Heart left ventricle (tissue), 13 donors: ENCODE data around the gene LLGL2.

ENCODE experiments used
- CTCF ChIP-seq, 12 donors: fragments of 200-600 bp; sonication (generic) in 4 of 12; IDR thresholded peaks; one replicate each; pipeline versions ENCODE4 v1.5.0 to v1.8.0; 2018 to 2022; ENCODE audit warnings: antibody characterized with exemption in 12 of 12, mild to moderate bottlenecking in 5 of 12
- POLR2A ChIP-seq, 2 donors: fragments of 450-650 bp; IDR thresholded peaks; one replicate each; pipeline ENCODE4 v1.6.1; 2017; ENCODE audit warnings: antibody characterized with exemption in 2 of 2, mild to moderate bottlenecking in 2 of 2, moderate library complexity in 2 of 2
- donor health status: ischemic (EF 13 %, LVEDD 7.1; RV severe dilation, severe dysfunction).
- donor health status: DM: no; HTN: yes; CAD: no.
- donor health status: DM: no; HTN: no; CAD: no.
- donor health status: ischemic (EF 25% LVEDD 6.9; RV normal size, moderate dysfunction).
- donor health status: ischemic (EF 25% LVEDD 5.7; RV mildly dilated, moderate dysfunction).
- donor health status: ischemic (EF 35%, LVEDD 5.7; RV mildly dilated, moderate dysfunction).
- donor health status: nonischemic (EF 11% LVEDD 7.7; RV severe dilation, severe dysfunction).
- donor health status: DM: yes; HTN: yes; CAD: no.
- donor health status: PGD.
- donor health status: ischemic (EF 29% LVEDD 5.4; RV normal size, mild dysfunction).
- donor health status: nonischemic (EF 23%, LVEDD 6.1; RV moderate dilation, normal function).

DNA sequence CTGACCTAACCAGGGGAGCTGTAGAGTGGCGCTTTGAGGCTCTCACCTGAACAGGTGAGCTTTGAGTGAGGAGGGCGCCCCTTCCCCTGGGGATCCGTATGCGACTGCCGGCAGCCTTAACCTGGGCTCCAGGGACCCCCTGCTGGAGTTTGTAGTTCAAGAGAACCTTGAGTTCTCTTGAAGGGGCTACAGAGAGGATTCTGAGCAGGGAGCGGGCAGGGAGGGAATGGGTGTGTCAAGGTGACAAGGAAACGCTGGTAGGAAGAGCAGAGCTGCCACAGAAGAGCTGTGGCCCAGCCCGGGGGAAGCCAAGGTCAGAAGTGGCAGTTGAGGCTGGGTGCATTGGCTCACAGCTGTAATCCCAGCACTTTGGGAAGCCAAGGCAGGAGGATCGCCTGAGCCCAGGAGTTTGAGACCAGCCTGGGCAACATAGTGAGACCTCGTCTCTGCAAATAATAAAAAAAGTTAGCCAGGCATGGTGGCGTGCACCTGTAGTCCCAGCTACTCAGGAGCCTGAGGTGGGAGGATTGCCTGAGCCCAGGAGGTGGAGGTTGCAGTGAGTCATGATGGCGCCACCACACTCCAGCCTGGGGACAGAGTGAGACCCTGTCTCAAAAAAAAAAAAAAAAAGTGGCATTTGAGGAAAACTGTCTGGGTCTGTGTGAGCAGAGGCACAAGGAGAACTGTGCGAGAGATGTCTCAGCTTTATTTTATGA is 1.2 kb downstream of the LLGL2 start:
- TF ChIP-seq POLR2A (IDR thresholded peaks at IDR 0.05) (no peak), CTCF (IDR thresholded peaks at IDR 0.05) (no peak)
